Measurements from ENCODE around the gene CCNG2.

CCNG2 gene

GRCh38 chr4:77215107-77215506 is 58.1 kb downstream of the CCNG2 start:
- DNase-seq (ENCODE audit: low read depth in 1 of 2, low spot score in 1 of 2): no peak
- TF ChIP-seq REST (IDR thresholded peaks at IDR 0.05; ENCODE audit: insufficient replicate concordance, low read depth): no peak
- no peak for TF ChIP-seq POLR2AphosphoS5 (IDR thresholded peaks at IDR 0.05; ENCODE audit: low read depth)
- TF ChIP-seq GABPA (IDR thresholded peaks at IDR 0.05; ENCODE audit: low read depth): no peak
- no peak for TF ChIP-seq CTCF (IDR thresholded peaks at IDR 0.05; ENCODE audit: insufficient read depth, low read length)
- TF ChIP-seq SPI1 (IDR thresholded peaks at IDR 0.05; ENCODE audit: borderline replicate concordance, low read depth): no peak
- H3K27ac ChIP-seq (replicated peaks): no peak overlapping the region
- no peaks in the 10 kb centered on the region for H3K27me3 ChIP-seq (ENCODE audit: insufficient read depth, poor library complexity, severe bottlenecking)
- no peak overlapping the region for H3K4me3 ChIP-seq (replicated peaks; ENCODE audit: insufficient read depth, low read length)

GRCh38 chr4:77217526-77217925 is 60.5 kb downstream of the CCNG2 start:
- H3K4me3 ChIP-seq (replicated peaks; ENCODE audit: insufficient read depth, low read length): no peak overlapping the region
- H3K27ac ChIP-seq (replicated peaks): no peak overlapping the region
- no peaks in the 10 kb centered on the region for H3K27me3 ChIP-seq (ENCODE audit: insufficient read depth, poor library complexity, severe bottlenecking)
- TF ChIP-seq GABPA (IDR thresholded peaks at IDR 0.05; ENCODE audit: low read depth): no peak
- TF ChIP-seq SPI1 (IDR thresholded peaks at IDR 0.05; ENCODE audit: borderline replicate concordance, low read depth): no peak
- DNase-seq (ENCODE audit: low read depth in 1 of 2, low spot score in 1 of 2): no peak

- TF ChIP-seq CTCF (IDR thresholded peaks at IDR 0.05; ENCODE audit: insufficient read depth, low read length) (no peak), POLR2AphosphoS5 (IDR thresholded peaks at IDR 0.05; ENCODE audit: low read depth) (no peak), GABPA (IDR thresholded peaks at IDR 0.05; ENCODE audit: low read depth) (no peak), SPI1 (IDR thresholded peaks at IDR 0.05; ENCODE audit: borderline replicate concordance, low read depth) (no peak), REST (IDR thresholded peaks at IDR 0.05; ENCODE audit: insufficient replicate concordance, low read depth) (no peak)
- H3K27me3 ChIP-seq (ENCODE audit: insufficient read depth, poor library complexity, severe bottlenecking): no peaks in the 10 kb centered on the region
- no peak overlapping the region for H3K27ac ChIP-seq (replicated peaks)
- H3K4me3 ChIP-seq (replicated peaks; ENCODE audit: insufficient read depth, low read length): no peak overlapping the region
- no peak for DNase-seq (ENCODE audit: low read depth in 1 of 2, low spot score in 1 of 2)
Measured at GRCh38 chr4:77219266-77219665, 62.3 kb downstream of the CCNG2 start.
